Adrenal gland (tissue), 5 donors: ENCODE data around the gene HOXC5.

Source experiments
- POLR2A ChIP-seq, 2 donors: fragments of 450-650 bp; IDR thresholded peaks; one replicate each; pipeline ENCODE4 v1.6.1; 2017; ENCODE audit warnings: antibody characterized with exemption in 2 of 2, mild to moderate bottlenecking in 2 of 2, moderate library complexity in 1 of 2
- TF ChIP-seq, protein P1 (sequence below), 6 experiments: fragments of 450-650 bp in 4 of 6; fragments of 200-600 bp in 2 of 6; sonication (generic) in 1 of 6; IDR thresholded peaks; 1 replicate in 5 of 6; 2 replicates in 1 of 6; pipeline versions ENCODE4 v1.5.1 to v1.8.0; 2016 to 2021; ENCODE audit warnings: antibody characterized with exemption in 6 of 6, mild to moderate bottlenecking in 2 of 6, moderate library complexity in 1 of 6
- donor health status: DM: no; HTN: no; CAD: no.

DNA sequence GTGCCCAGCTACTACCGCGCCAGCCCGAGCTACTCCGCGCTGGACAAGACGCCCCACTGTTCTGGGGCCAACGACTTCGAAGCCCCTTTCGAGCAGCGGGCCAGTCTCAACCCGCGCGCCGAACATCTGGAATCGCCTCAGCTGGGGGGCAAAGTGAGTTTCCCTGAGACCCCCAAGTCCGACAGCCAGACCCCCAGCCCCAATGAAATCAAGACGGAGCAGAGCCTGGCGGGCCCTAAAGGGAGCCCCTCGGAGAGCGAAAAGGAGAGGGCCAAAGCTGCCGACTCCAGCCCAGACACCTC is 47.2 kb upstream of the HOXC5 start:
- TF ChIP-seq POLR2A (IDR thresholded peaks at IDR 0.05) = no peak
- TF ChIP-seq, protein P1, sequence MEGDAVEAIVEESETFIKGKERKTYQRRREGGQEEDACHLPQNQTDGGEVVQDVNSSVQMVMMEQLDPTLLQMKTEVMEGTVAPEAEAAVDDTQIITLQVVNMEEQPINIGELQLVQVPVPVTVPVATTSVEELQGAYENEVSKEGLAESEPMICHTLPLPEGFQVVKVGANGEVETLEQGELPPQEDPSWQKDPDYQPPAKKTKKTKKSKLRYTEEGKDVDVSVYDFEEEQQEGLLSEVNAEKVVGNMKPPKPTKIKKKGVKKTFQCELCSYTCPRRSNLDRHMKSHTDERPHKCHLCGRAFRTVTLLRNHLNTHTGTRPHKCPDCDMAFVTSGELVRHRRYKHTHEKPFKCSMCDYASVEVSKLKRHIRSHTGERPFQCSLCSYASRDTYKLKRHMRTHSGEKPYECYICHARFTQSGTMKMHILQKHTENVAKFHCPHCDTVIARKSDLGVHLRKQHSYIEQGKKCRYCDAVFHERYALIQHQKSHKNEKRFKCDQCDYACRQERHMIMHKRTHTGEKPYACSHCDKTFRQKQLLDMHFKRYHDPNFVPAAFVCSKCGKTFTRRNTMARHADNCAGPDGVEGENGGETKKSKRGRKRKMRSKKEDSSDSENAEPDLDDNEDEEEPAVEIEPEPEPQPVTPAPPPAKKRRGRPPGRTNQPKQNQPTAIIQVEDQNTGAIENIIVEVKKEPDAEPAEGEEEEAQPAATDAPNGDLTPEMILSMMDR (IDR thresholded peaks at IDR 0.05) = no peak
